ENCODE data around the gene SULT4A1. TPM values are rescaled to one million over a fixed set of nuclear protein-coding genes. Genes with fewer than 3 reads are reported as not detected.

SULT4A1 gene
- total and polyA plus RNA-seq, 4 donors, result 0.08 to 0.37 TPM; not detected in 2

GRCh38 chr22:43901976-43902643 lies 39.8 kb upstream of the SULT4A1 start:
- no peak overlapping the region for H3K27ac ChIP-seq (ENCODE audit: low read depth in 1 of 2, low read length in 2 of 2)
- H3K27me3 ChIP-seq (ENCODE audit: control insufficient read depth in 4 of 4, insufficient read depth in 4 of 4, low read length in 3 of 4), result no peaks in the 10 kb centered on the region
- no peaks in the 10 kb centered on the region for H3K9me3 ChIP-seq (ENCODE audit: control insufficient read depth in 4 of 4, low read length in 3 of 4)
- peaks cover 0 to 17% (median 10%) of the 10 kb centered on the region in 4 donors for H3K4me1 ChIP-seq (ENCODE audit: control insufficient read depth in 4 of 4, insufficient read depth in 4 of 4, low read length in 3 of 4)
- H3K9ac ChIP-seq (ENCODE audit: low read depth in 1 of 2, low read length in 2 of 2), result no peak overlapping the region
- WGBS, result 66% methylated on average over 5 of the region's 5 CpGs
- no peaks in the 10 kb centered on the region for H3K36me3 ChIP-seq (ENCODE audit: control insufficient read depth in 4 of 4, insufficient read depth in 3 of 4, low read depth in 1 of 4, low read length in 3 of 4)
- DNase-seq (ENCODE audit: low spot score), result no peak
- no peak overlapping the region for H3K4me3 ChIP-seq (ENCODE audit: low read depth in 1 of 3, low read length in 3 of 3)
- TF ChIP-seq TAF1 (conservative IDR thresholded peaks at IDR 0.05) (no peak), RXRA (IDR thresholded peaks at IDR 0.05) (no peak), NR2F2 (IDR thresholded peaks at IDR 0.05) (no peak), ATF3 (IDR thresholded peaks at IDR 0.05) (no peak), YY1 (IDR thresholded peaks at IDR 0.05) (no peak), FOXA1 (IDR thresholded peaks at IDR 0.05) (no peak)
- TF ChIP-seq, protein P1, sequence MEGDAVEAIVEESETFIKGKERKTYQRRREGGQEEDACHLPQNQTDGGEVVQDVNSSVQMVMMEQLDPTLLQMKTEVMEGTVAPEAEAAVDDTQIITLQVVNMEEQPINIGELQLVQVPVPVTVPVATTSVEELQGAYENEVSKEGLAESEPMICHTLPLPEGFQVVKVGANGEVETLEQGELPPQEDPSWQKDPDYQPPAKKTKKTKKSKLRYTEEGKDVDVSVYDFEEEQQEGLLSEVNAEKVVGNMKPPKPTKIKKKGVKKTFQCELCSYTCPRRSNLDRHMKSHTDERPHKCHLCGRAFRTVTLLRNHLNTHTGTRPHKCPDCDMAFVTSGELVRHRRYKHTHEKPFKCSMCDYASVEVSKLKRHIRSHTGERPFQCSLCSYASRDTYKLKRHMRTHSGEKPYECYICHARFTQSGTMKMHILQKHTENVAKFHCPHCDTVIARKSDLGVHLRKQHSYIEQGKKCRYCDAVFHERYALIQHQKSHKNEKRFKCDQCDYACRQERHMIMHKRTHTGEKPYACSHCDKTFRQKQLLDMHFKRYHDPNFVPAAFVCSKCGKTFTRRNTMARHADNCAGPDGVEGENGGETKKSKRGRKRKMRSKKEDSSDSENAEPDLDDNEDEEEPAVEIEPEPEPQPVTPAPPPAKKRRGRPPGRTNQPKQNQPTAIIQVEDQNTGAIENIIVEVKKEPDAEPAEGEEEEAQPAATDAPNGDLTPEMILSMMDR (IDR thresholded peaks at IDR 0.05; ENCODE audit: low read depth, low read length, missing input control), result no peak
- TF ChIP-seq, protein P2, sequence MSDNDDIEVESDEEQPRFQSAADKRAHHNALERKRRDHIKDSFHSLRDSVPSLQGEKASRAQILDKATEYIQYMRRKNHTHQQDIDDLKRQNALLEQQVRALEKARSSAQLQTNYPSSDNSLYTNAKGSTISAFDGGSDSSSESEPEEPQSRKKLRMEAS (IDR thresholded peaks at IDR 0.05), result no peak

- DNase-seq (ENCODE audit: low spot score), result no peak
- no peak overlapping the region for H3K9ac ChIP-seq (ENCODE audit: low read depth in 1 of 2, low read length in 2 of 2)
- WGBS, result 68% methylated on average over 7 of the region's 7 CpGs
- H3K27me3 ChIP-seq (ENCODE audit: control insufficient read depth in 4 of 4, insufficient read depth in 4 of 4, low read length in 3 of 4), result no peaks in the 10 kb centered on the region
- no peak overlapping the region for H3K4me3 ChIP-seq (ENCODE audit: low read depth in 1 of 3, low read length in 3 of 3)
- no peaks in the 10 kb centered on the region for H3K9me3 ChIP-seq (ENCODE audit: control insufficient read depth in 4 of 4, low read length in 3 of 4)
- H3K27ac ChIP-seq (ENCODE audit: low read depth in 1 of 2, low read length in 2 of 2), result no peak overlapping the region
- TF ChIP-seq TAF1 (conservative IDR thresholded peaks at IDR 0.05) (no peak), JUND (IDR thresholded peaks at IDR 0.05) (no peak), ATF3 (IDR thresholded peaks at IDR 0.05) (no peak), SP1 (IDR thresholded peaks at IDR 0.05) (no peak), GABPA (IDR thresholded peaks at IDR 0.05 in 1 of 2, conservative IDR thresholded peaks at IDR 0.05 in 1 of 2) (no peak), FOXA1 (IDR thresholded peaks at IDR 0.05) (no peak), HNF4G (IDR thresholded peaks at IDR 0.05) (no peak), YY1 (IDR thresholded peaks at IDR 0.05) (no peak), EGR1 (IDR thresholded peaks at IDR 0.05; ENCODE audit: low read depth in 2 of 2) (no peak), RXRA (IDR thresholded peaks at IDR 0.05) (no peak), ZBTB33 (IDR thresholded peaks at IDR 0.05) (no peak), FOXA2 (IDR thresholded peaks at IDR 0.05) (no peak), NR2F2 (IDR thresholded peaks at IDR 0.05) (no peak), RAD21 (IDR thresholded peaks at IDR 0.05) (no peak), HNF4A (conservative IDR thresholded peaks at IDR 0.05) (no peak)
- TF ChIP-seq, protein P3, sequence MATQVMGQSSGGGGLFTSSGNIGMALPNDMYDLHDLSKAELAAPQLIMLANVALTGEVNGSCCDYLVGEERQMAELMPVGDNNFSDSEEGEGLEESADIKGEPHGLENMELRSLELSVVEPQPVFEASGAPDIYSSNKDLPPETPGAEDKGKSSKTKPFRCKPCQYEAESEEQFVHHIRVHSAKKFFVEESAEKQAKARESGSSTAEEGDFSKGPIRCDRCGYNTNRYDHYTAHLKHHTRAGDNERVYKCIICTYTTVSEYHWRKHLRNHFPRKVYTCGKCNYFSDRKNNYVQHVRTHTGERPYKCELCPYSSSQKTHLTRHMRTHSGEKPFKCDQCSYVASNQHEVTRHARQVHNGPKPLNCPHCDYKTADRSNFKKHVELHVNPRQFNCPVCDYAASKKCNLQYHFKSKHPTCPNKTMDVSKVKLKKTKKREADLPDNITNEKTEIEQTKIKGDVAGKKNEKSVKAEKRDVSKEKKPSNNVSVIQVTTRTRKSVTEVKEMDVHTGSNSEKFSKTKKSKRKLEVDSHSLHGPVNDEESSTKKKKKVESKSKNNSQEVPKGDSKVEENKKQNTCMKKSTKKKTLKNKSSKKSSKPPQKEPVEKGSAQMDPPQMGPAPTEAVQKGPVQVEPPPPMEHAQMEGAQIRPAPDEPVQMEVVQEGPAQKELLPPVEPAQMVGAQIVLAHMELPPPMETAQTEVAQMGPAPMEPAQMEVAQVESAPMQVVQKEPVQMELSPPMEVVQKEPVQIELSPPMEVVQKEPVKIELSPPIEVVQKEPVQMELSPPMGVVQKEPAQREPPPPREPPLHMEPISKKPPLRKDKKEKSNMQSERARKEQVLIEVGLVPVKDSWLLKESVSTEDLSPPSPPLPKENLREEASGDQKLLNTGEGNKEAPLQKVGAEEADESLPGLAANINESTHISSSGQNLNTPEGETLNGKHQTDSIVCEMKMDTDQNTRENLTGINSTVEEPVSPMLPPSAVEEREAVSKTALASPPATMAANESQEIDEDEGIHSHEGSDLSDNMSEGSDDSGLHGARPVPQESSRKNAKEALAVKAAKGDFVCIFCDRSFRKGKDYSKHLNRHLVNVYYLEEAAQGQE (IDR thresholded peaks at IDR 0.05), result no peak
- TF ChIP-seq, protein P1 (IDR thresholded peaks at IDR 0.05; ENCODE audit: low read depth, low read length, missing input control), result no peak
- TF ChIP-seq, protein P2 (IDR thresholded peaks at IDR 0.05), result no peak
- peaks cover 0 to 17% (median 10%) of the 10 kb centered on the region in 4 donors for H3K4me1 ChIP-seq (ENCODE audit: control insufficient read depth in 4 of 4, insufficient read depth in 4 of 4, low read length in 3 of 4)
- no peaks in the 10 kb centered on the region for H3K36me3 ChIP-seq (ENCODE audit: control insufficient read depth in 4 of 4, insufficient read depth in 3 of 4, low read depth in 1 of 4, low read length in 3 of 4)
These were observed 37.9 kb upstream of the SULT4A1 start for GRCh38 chr22:43900206-43900605.

Measured in liver (tissue), 9 donors.